HepG2 (cell line): ENCODE data around the gene CFAP61. TPM values are rescaled to one million over a fixed set of nuclear protein-coding genes. Genes with fewer than 3 reads are reported as not detected.

Experiments used
- ATAC-seq: fragments of 200-7000 bp; cut with Tn5 transposase; 3 replicates; pipeline ENCODE4 v1.9.1; 2020; ENCODE audit warnings: mild to moderate bottlenecking, moderate library complexity
- BruUV-seq: library from RNA; stranded (reverse); fragments of 400-500 nt; replicated peaks from 2 replicates; lab custom pipeline; 2021; lab: Mats Ljungman, UMichigan
- CTCF ChIA-PET: fragments of 300-600 bp; formaldehyde crosslinking; extraction: SDS; loops from one replicate; lab custom pipeline; 2021; ENCODE audit warnings: low total read pairs, inconsistent platforms, low intra/inter-chr PET ratio; lab: Yijun Ruan, JAX
- POLR2A ChIA-PET: fragments of 350-600 bp; sonication (Branson Sonifier 250); formaldehyde crosslinking; loops from one replicate; lab custom pipeline; 2020; ENCODE audit warnings: antibody characterized with exemption, inconsistent platforms; lab: Yijun Ruan, JAX
- DNase-seq: peaks from one replicate; pipeline ENCODE4 v3.0.0-alpha.2; 2015; ENCODE audit warnings: low spot score
- FAIRE-seq: peaks from 3 replicates; lab custom pipeline; 2011; peaks lifted over from hg19 to GRCh38; lab: Jason Lieb, UNC
- H2AFZ ChIP-seq: one replicate; pipeline ENCODE4 v1.6.1; 2011; ENCODE audit warnings: low read length, inconsistent platforms
- H3K27ac ChIP-seq: fragments of 300-600 bp; 3 replicates; pipeline ENCODE4 v1.8.0; 2011; ENCODE audit warnings: mixed run types, mild to moderate bottlenecking, mixed read lengths, low read length, inconsistent platforms; ENCODE audit not compliant: insufficient read depth; ENCODE audit errors: extremely low read length
- H3K27me3 ChIP-seq, 2 experiments: fragments of 200-600 bp in 1 of 2; 2 replicates in 1 of 2; 3 replicates in 1 of 2; pipeline versions ENCODE4 v1.6.0 to v1.8.0; 2011; ENCODE audit warnings: low read length in 2 of 2, mild to moderate bottlenecking in 2 of 2, moderate library complexity in 2 of 2, inconsistent platforms in 1 of 2; ENCODE audit not compliant: insufficient read depth in 2 of 2, control insufficient read depth in 1 of 2
- H3K36me3 ChIP-seq, 2 experiments: fragments of 200-600 bp in 1 of 2; replicated peaks in 1 of 2; 2 replicates in 1 of 2; 3 replicates in 1 of 2; pipeline versions ENCODE4 v1.5.1 to v1.8.0; 2011; ENCODE audit warnings: low read length in 2 of 2, inconsistent platforms in 1 of 2; ENCODE audit not compliant: insufficient read depth in 2 of 2, control insufficient read depth in 1 of 2
- H3K4me1 ChIP-seq: 2 replicates; pipeline ENCODE4 v1.5.1; 2012; ENCODE audit warnings: low read length, inconsistent platforms; ENCODE audit not compliant: insufficient read depth
- H3K4me2 ChIP-seq: 2 replicates; pipeline ENCODE4 v1.6.0; 2011; ENCODE audit warnings: low read depth, low read length, inconsistent platforms
- H3K4me3 ChIP-seq, 3 experiments: fragments of 200-600 bp in 1 of 3; sonication (generic), shearing (Covaris generic) in 1 of 3; replicated peaks in 1 of 3; 2 replicates each; pipeline ENCODE4 v1.5.1; 2011 to 2016; ENCODE audit warnings: low read length in 3 of 3, inconsistent platforms in 2 of 3, low read depth in 2 of 3, mild to moderate bottlenecking in 2 of 3, control low read depth in 1 of 3, mixed read lengths in 1 of 3; ENCODE audit not compliant: insufficient read depth in 1 of 3
- H3K79me2 ChIP-seq: one replicate; pipeline ENCODE4 v1.6.1; 2011; ENCODE audit warnings: low read length, inconsistent platforms; ENCODE audit not compliant: insufficient read depth
- H3K9ac ChIP-seq: 2 replicates; pipeline ENCODE4 v1.6.0; 2011; ENCODE audit warnings: mild to moderate bottlenecking, low read depth, low read length, inconsistent platforms; ENCODE audit not compliant: insufficient read depth
- H3K9me3 ChIP-seq: 2 replicates; pipeline ENCODE4 v1.5.1; 2012; ENCODE audit warnings: mild to moderate bottlenecking, low read length
- H4K20me1 ChIP-seq: 2 replicates; pipeline ENCODE4 v1.6.0; 2011; ENCODE audit warnings: inconsistent platforms, mild to moderate bottlenecking, low read length, moderate library complexity; ENCODE audit not compliant: insufficient read depth
- TOE1 ChIP-seq: sonication (generic); formaldehyde crosslinking; IDR thresholded peaks from 2 replicates; pipeline ENCODE4 v1.4.0; 2020; ENCODE audit warnings: mild to moderate bottlenecking, missing genetic modification reagents
- ZSCAN29 ChIP-seq: sonication (generic); formaldehyde crosslinking; conservative IDR thresholded peaks from 2 replicates; pipeline ENCODE4 v1.4.0; 2020; ENCODE audit warnings: mild to moderate bottlenecking, missing genetic modification reagents
- WGBS: methylation state at CpG from one replicate; pipeline ENCODE4 v1.1.6; 2017; ENCODE audit warnings: low lambda C conversion rate; 5-methylcytosine and 5-hydroxymethylcytosine counted together
- in situ Hi-C: cut with HindIII; loops from 2 replicates; pipeline ENCODE4 v1.10.0; 2017; ENCODE audit warnings: low pct_unique_long_range_greater_than_20kb; ENCODE audit not compliant: extremely low pct_ligation_motif_present
- intact Hi-C: fragments of 100-400 bp; cut with micrococcal nuclease; formaldehyde crosslinking; loops from one replicate; pipeline ENCODE4 v1.10.0; 2022; ENCODE audit not compliant: unreplicated experiment
- polyA plus RNA-seq, 8 experiments: library from polyadenylated mRNA; depleted of rRNA in 3 of 8; stranded (reverse) in 7 of 8; unstranded in 1 of 8; fragments of >200 nt; fragmentation: Illumina TruSeq in 4 of 8; extraction: Trizol in 4 of 8; gene quantifications; 2 replicates each; pipeline versions ENCODE4 v1.2.1 to v1.2.3, GENCODE V29; 2011 to 2016; ENCODE audit warnings: low read depth in 4 of 8, missing spikeins in 1 of 8, mixed read lengths in 1 of 8; ENCODE audit not compliant: insufficient read depth in 1 of 8
- total RNA-seq, 5 experiments: library from RNA; depleted of rRNA; stranded (reverse); fragments of >200 nt; fragmentation: Illumina TruSeq; extraction: Trizol; gene quantifications; 2 replicates each; pipeline ENCODE4 v1.2.3, GENCODE V29; 2016; ENCODE audit warnings: low read depth in 1 of 5
- TF ChIP-seq, protein P1 (sequence below): sonication (generic); formaldehyde crosslinking; IDR thresholded peaks from 2 replicates; pipeline ENCODE4 v1.5.0; 2020; ENCODE audit warnings: missing genetic modification reagents
- TF ChIP-seq, protein P2 (sequence below): sonication (generic); formaldehyde crosslinking; IDR thresholded peaks from 2 replicates; pipeline ENCODE4 v1.4.0; 2020; ENCODE audit warnings: missing genetic modification reagents, borderline replicate concordance

CFAP61 gene
- total and polyA plus RNA-seq, 2 of the 13 experiments (the other 11 are each of a cell fraction or from before 2014, with no cell fraction given): 0.27 TPM; not detected in 1

DNA sequence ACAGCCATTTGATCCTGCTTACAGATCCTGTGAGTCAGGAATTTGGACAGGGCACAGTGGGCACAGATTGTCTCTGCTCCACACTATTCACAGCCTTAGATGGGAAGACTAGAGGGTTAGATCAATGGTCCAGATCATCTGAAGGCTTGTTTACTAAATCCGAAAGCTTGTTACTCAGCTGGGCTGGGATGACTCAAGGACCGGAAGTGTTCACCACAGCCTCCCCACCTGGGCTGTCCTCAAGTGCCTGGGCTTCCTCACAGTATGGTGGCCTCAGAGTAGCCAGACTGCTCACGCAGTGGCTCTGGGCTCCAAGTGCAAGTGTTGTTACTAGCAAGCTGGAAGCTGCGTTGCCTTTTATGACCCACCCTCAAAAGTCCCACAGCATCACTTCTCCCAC lies 240.1 kb downstream of the CFAP61 start:
- CTCF ChIA-PET: no interaction called here
- ATAC-seq (no peak), FAIRE-seq (no peak)

More for the DNA sequence above, 240.1 kb downstream of the CFAP61 start:
- no peaks in the 10 kb centered on the region for H3K36me3 ChIP-seq
- H3K79me2 ChIP-seq: no peaks in the 10 kb centered on the region
- peaks cover 9% of the 10 kb centered on the region; the same call in 1 of the 2 replicates for H3K4me1 ChIP-seq
- no peak overlapping the region for H2AFZ ChIP-seq
- H3K4me3 ChIP-seq: no peak overlapping the region
- no peak for DNase-seq
- H3K9me3 ChIP-seq: no peaks in the 10 kb centered on the region
- no peak overlapping the region for H3K27ac ChIP-seq
- H4K20me1 ChIP-seq: no peaks in the 10 kb centered on the region
- no peak overlapping the region for H3K9ac ChIP-seq
- BruUV-seq: no TSS peak
- POLR2A ChIA-PET: no interaction called here
- H3K4me2 ChIP-seq: no peak overlapping the region
- no peak for TF ChIP-seq ZSCAN29
- TF ChIP-seq, protein P1, sequence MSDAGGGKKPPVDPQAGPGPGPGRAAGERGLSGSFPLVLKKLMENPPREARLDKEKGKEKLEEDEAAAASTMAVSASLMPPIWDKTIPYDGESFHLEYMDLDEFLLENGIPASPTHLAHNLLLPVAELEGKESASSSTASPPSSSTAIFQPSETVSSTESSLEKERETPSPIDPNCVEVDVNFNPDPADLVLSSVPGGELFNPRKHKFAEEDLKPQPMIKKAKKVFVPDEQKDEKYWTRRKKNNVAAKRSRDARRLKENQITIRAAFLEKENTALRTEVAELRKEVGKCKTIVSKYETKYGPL (CRISPR knock-in tag): no peak
- TF ChIP-seq, protein P2, sequence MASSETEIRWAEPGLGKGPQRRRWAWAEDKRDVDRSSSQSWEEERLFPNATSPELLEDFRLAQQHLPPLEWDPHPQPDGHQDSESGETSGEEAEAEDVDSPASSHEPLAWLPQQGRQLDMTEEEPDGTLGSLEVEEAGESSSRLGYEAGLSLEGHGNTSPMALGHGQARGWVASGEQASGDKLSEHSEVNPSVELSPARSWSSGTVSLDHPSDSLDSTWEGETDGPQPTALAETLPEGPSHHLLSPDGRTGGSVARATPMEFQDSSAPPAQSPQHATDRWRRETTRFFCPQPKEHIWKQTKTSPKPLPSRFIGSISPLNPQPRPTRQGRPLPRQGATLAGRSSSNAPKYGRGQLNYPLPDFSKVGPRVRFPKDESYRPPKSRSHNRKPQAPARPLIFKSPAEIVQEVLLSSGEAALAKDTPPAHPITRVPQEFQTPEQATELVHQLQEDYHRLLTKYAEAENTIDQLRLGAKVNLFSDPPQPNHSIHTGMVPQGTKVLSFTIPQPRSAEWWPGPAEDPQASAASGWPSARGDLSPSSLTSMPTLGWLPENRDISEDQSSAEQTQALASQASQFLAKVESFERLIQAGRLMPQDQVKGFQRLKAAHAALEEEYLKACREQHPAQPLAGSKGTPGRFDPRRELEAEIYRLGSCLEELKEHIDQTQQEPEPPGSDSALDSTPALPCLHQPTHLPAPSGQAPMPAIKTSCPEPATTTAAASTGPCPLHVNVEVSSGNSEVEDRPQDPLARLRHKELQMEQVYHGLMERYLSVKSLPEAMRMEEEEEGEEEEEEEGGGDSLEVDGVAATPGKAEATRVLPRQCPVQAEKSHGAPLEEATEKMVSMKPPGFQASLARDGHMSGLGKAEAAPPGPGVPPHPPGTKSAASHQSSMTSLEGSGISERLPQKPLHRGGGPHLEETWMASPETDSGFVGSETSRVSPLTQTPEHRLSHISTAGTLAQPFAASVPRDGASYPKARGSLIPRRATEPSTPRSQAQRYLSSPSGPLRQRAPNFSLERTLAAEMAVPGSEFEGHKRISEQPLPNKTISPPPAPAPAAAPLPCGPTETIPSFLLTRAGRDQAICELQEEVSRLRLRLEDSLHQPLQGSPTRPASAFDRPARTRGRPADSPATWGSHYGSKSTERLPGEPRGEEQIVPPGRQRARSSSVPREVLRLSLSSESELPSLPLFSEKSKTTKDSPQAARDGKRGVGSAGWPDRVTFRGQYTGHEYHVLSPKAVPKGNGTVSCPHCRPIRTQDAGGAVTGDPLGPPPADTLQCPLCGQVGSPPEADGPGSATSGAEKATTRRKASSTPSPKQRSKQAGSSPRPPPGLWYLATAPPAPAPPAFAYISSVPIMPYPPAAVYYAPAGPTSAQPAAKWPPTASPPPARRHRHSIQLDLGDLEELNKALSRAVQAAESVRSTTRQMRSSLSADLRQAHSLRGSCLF (CRISPR knock-in tag): no peak
- TF ChIP-seq TOE1: no peak
- no peaks in the 10 kb centered on the region for H3K27me3 ChIP-seq
- intact Hi-C loops (no loop called here), in situ Hi-C loops (no loop called here)
- WGBS: 42% methylated on average over 4 of the region's 4 CpGs
